ENCODE results near the gene E2F2. TPM values are rescaled to one million over a fixed set of nuclear protein-coding genes. Genes with fewer than 3 reads are reported as not detected.
A peak's percentile ranks its signal among the peaks of the same experiment; 100 is the strongest.

Gene E2F2
- total and polyA plus RNA-seq, 2 of the 13 experiments (the other 11 are each of a cell fraction or from before 2014, with no cell fraction given), result 0.65 to 6.6 TPM

DNA sequence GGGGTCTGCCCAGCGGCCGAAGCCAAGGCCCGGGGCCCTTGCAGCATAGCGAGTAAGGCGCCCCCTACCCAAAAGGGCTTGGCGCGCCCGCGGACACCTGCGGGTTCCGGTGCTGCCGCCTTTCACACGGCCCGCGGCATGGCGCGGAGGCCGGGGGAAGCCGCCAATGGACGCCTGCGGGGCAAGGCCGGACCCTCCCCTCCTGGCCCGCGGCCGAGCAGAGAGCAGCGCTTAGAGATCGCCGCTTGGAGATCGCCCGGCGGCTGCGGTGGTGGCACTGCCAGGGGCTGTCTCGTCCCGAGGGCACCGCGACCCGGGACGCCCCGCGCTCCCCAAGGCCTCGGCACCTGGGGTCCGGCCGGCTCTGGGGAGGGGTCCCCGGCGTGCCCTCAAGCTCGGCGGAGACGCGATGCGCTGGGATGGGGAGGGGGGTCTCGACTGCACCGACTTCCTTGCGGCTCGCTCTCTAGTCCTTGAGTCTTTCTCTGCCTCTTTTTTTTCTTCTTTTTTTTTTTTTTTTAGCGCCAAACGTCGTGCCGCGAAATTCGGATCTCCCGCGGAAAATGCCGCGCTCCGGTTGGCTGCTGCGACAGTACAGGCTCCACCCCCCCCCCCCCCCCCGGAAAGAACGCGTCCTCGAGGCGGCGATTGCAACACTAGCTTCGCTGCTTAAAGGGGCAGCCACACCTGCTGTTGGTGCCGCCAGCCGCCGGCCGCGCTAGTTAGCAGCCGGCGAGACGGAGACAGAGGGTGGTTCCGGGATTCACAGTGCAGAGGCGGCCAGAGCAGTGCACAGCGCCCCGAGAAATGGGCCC, at the start of gene E2F2 (continued):
- TF ChIP-seq, protein P1, sequence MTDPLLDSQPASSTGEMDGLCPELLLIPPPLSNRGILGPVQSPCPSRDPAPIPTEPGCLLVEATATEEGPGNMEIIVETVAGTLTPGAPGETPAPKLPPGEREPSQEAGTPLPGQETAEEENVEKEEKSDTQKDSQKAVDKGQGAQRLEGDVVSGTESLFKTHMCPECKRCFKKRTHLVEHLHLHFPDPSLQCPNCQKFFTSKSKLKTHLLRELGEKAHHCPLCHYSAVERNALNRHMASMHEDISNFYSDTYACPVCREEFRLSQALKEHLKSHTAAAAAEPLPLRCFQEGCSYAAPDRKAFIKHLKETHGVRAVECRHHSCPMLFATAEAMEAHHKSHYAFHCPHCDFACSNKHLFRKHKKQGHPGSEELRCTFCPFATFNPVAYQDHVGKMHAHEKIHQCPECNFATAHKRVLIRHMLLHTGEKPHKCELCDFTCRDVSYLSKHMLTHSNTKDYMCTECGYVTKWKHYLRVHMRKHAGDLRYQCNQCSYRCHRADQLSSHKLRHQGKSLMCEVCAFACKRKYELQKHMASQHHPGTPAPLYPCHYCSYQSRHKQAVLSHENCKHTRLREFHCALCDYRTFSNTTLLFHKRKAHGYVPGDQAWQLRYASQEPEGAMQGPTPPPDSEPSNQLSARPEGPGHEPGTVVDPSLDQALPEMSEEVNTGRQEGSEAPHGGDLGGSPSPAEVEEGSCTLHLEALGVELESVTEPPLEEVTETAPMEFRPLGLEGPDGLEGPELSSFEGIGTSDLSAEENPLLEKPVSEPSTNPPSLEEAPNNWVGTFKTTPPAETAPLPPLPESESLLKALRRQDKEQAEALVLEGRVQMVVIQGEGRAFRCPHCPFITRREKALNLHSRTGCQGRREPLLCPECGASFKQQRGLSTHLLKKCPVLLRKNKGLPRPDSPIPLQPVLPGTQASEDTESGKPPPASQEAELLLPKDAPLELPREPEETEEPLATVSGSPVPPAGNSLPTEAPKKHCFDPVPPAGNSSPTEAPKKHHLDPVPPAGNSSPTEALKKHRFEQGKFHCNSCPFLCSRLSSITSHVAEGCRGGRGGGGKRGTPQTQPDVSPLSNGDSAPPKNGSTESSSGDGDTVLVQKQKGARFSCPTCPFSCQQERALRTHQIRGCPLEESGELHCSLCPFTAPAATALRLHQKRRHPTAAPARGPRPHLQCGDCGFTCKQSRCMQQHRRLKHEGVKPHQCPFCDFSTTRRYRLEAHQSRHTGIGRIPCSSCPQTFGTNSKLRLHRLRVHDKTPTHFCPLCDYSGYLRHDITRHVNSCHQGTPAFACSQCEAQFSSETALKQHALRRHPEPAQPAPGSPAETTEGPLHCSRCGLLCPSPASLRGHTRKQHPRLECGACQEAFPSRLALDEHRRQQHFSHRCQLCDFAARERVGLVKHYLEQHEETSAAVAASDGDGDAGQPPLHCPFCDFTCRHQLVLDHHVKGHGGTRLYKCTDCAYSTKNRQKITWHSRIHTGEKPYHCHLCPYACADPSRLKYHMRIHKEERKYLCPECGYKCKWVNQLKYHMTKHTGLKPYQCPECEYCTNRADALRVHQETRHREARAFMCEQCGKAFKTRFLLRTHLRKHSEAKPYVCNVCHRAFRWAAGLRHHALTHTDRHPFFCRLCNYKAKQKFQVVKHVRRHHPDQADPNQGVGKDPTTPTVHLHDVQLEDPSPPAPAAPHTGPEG (CRISPR knock-in tag; IDR thresholded peaks at IDR 0.05), result no peak
- TF ChIP-seq KDM4B (CRISPR knock-in tag; IDR thresholded peaks at IDR 0.05) (no peak), TOE1 (CRISPR knock-in tag; IDR thresholded peaks at IDR 0.05) (no peak), ZNF20 (CRISPR knock-in tag; IDR thresholded peaks at IDR 0.05) (0 out of 2 replicates have a peak, but pooled peaks have one; percentile 50), SRF (IDR thresholded peaks at IDR 0.05; ENCODE audit: low read depth, low read length) (no peak), ZNF570 (CRISPR knock-in tag; IDR thresholded peaks at IDR 0.05; ENCODE audit: borderline replicate concordance) (no peak), CEBPB (IDR thresholded peaks at IDR 0.05; ENCODE audit: borderline replicate concordance, low read depth, low read length) (peak; percentile 96), ZNF550 (CRISPR knock-in tag; IDR thresholded peaks at IDR 0.05; ENCODE audit: borderline replicate concordance) (peak; percentile 20; the same call in 1 of the 2 replicates), KDM1A (CRISPR knock-in tag; IDR thresholded peaks at IDR 0.05) (0 out of 2 replicates have a peak, but pooled peaks have one; percentile 34), CBX5 (CRISPR knock-in tag; IDR thresholded peaks at IDR 0.05; ENCODE audit: borderline replicate concordance) (no peak), NBN (conservative IDR thresholded peaks at IDR 0.05) (no peak), MED13 (CRISPR knock-in tag; IDR thresholded peaks at IDR 0.05) (no peak)
- TF ChIP-seq, protein P2, sequence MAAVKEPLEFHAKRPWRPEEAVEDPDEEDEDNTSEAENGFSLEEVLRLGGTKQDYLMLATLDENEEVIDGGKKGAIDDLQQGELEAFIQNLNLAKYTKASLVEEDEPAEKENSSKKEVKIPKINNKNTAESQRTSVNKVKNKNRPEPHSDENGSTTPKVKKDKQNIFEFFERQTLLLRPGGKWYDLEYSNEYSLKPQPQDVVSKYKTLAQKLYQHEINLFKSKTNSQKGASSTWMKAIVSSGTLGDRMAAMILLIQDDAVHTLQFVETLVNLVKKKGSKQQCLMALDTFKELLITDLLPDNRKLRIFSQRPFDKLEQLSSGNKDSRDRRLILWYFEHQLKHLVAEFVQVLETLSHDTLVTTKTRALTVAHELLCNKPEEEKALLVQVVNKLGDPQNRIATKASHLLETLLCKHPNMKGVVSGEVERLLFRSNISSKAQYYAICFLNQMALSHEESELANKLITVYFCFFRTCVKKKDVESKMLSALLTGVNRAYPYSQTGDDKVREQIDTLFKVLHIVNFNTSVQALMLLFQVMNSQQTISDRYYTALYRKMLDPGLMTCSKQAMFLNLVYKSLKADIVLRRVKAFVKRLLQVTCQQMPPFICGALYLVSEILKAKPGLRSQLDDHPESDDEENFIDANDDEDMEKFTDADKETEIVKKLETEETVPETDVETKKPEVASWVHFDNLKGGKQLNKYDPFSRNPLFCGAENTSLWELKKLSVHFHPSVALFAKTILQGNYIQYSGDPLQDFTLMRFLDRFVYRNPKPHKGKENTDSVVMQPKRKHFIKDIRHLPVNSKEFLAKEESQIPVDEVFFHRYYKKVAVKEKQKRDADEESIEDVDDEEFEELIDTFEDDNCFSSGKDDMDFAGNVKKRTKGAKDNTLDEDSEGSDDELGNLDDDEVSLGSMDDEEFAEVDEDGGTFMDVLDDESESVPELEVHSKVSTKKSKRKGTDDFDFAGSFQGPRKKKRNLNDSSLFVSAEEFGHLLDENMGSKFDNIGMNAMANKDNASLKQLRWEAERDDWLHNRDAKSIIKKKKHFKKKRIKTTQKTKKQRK (IDR thresholded peaks at IDR 0.05; ENCODE audit: low read length), result no peak
- TF ChIP-seq, protein P3, sequence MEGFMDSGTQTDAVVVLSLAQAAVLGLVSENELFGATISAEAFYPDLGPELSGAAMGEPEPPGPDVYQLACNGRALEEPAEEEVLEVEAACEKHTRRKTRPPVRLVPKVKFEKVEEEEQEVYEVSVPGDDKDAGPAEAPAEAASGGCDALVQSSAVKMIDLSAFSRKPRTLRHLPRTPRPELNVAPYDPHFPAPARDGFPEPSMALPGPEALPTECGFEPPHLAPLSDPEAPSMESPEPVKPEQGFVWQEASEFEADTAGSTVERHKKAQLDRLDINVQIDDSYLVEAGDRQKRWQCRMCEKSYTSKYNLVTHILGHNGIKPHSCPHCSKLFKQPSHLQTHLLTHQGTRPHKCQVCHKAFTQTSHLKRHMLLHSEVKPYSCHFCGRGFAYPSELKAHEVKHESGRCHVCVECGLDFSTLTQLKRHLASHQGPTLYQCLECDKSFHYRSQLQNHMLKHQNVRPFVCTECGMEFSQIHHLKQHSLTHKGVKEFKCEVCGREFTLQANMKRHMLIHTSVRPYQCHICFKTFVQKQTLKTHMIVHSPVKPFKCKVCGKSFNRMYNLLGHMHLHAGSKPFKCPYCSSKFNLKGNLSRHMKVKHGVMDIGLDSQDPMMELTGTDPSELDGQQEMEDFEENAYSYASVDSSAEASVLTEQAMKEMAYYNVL (CRISPR knock-in tag; IDR thresholded peaks at IDR 0.05; ENCODE audit: borderline replicate concordance), result no peak; the same call in 1 of the 2 replicates
- TF ChIP-seq, protein P4, sequence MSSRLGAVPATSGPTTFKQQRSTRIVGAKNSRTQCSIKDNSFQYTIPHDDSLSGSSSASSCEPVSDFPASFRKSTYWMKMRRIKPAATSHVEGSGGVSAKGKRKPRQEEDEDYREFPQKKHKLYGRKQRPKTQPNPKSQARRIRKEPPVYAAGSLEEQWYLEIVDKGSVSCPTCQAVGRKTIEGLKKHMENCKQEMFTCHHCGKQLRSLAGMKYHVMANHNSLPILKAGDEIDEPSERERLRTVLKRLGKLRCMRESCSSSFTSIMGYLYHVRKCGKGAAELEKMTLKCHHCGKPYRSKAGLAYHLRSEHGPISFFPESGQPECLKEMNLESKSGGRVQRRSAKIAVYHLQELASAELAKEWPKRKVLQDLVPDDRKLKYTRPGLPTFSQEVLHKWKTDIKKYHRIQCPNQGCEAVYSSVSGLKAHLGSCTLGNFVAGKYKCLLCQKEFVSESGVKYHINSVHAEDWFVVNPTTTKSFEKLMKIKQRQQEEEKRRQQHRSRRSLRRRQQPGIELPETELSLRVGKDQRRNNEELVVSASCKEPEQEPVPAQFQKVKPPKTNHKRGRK (CRISPR knock-in tag; IDR thresholded peaks at IDR 0.05), result no peak

Data from HepG2 (cell line).